GM18951 (cell line): ENCODE measurements around the gene FBP2.

ENCODE experiments used
- POLR2A ChIP-seq: IDR thresholded peaks from 4 replicates; pipeline ENCODE4 v1.6.1; 2011; ENCODE audit warnings: mild to moderate bottlenecking; ENCODE audit not compliant: insufficient read length, insufficient read depth; ENCODE audit errors: extremely low read depth
- in situ Hi-C: fragments of 300-500 bp; cut with MboI; formaldehyde crosslinking; loops from one replicate; pipeline ENCODE4 v1.12.0; 2022; ENCODE audit warnings: low sequenced_read_pairs, mixed read lengths, inconsistent platforms; ENCODE audit not compliant: unreplicated experiment

Gene FBP2

DNA sequence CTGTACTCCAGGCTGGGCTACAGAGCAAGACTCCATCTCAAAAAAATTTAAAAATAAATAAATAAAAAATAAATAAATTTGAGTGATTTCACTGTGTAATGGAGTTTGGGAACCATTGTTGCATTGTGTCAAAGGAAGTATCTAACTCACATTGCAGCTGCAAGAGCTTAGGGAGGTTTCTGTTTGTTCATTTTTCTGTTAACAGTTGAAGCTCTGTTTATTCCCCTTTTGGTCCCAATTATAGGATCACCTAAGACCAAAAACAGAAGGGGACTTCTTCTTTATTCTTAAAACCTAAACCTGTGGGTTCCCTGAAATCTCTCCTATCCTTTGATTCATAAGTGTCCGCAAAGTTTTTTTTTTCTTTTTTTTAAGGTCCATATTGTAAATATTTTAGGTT, 67.4 kb downstream of the FBP2 start:
- in situ Hi-C loops = no loop called here

DNA sequence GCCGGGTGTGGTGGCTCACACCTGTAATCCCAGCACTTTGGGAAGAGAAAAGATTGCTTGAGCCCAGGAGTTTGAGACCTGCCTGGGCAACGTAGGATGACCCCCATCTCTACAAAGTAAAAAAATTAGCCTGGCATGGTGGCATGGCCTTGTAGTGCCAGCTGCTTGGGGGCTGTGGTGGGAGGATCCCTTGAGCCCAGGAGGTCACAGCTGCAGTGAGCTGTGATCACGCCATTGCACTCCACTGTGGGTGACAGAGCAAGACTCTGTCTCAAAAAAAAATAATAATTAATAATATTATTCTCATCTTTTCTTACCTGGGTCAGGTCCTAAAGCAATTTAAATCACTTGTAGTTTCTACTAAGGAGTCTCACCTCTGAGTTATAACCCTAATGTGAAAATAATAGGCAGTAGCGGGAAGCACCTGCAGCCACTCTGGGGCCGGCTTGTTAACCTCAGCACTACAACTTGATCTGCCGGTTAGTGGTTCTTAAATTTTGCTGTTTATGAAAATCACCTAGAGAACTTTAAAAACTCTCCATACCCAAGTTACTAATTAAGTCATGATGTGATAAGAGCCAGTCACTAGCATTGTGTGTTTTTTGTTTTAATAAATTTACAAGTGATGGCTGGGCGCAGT, 68.1 kb downstream of the FBP2 start:
- no peak for TF ChIP-seq POLR2A
- in situ Hi-C loops = no loop called here

More for the DNA sequence above, 67.4 kb downstream of the FBP2 start:
- no peak for TF ChIP-seq POLR2A

DNA sequence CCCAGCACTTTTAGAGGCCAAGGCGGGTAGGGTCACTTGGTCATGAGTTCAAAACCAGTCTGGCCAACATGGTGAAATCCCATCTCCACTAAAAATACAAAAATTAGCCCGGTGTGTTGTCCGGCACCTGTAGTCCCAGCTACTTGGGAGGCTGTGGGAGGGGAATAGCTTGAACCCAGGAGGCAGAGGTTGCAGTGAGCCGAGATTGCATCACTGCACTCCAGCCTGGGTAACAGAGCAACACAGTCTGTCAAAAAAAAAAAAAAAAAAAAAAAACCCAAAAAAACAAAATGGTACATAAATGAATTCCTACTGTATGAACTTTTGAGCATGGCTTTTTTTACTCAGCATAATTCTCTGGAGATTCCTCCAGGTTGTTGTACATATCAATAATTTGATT, 76.4 kb downstream of the FBP2 start:
- no peak for TF ChIP-seq POLR2A
- in situ Hi-C loops = no loop called here

DNA sequence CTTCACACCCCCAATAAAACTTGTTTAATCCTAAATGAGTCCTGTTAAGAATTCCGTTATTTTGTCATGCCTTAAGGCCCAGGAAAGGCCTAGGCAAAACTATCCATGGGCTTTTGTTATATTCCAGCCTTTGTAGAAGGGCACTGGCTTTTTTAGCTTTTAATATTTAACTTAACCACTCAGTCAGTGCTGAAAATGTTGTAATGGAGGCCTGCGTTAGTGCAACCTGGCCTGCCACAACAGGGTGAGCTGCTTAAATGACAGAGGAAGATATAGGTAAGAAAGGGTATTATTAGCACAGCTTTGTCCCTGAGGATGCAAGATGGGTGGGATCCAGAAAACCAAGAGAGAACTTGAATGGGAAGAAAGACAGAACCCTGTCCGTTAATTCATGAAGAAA, 78.9 kb downstream of the FBP2 start:
- in situ Hi-C loops = no loop called here
- TF ChIP-seq POLR2A = no peak

DNA sequence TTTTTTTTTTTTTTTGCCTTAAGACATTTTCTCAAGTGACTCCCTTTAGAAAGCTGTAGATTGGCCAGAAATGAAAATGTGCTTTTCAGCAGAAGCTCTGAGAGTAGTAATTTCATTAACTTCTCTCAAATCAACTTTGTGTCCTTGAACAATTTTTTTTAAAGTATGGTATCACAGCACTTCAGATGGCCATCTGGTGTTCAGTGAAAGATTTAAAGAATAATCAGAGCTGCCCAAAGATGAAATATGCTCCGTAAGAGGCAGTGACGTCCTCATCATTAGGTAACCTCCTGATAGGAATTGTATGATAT, 81.7 kb downstream of the FBP2 start:
- no peak for TF ChIP-seq POLR2A
- in situ Hi-C loops = no loop called here

DNA sequence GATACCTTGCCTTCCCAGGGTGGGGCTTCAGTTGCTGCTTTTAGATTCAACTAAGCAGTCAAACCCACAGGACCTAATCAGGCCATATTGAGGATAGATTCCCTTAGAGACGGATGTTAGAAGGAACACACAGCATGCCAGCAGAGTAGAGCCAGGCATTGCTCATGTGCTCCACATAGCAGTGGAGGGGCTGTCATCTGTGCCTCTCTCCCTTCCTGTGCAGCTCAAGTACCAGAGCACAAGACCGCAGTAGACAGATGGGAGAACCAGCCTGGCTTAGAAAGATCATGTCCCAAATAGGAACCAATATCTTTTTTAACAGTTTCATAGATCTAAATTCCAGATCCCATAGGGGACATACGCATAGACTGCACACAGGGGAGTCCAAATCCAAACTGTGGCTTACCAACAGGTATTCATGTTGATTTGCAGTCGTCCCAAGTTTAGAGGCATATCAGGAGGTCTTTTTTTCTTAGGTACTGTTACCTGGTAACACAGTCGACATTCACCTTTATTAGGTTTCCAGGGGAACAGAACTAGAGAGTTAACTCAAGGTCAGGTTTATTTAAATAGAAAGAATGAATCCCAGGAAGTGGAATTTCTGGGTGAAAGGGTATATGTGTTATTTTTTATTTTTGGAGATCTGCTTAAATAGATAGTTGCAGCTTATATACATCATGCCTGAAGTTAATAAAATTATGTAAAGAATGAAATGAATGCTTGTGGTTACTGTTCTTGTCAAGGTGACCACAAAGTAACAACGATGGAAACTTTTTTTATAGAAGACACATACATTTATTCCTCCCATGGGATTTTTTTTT, 82.3 kb downstream of the FBP2 start:
- no peak for TF ChIP-seq POLR2A
- in situ Hi-C loops = no loop called here
